DOHH2 (cell line): ENCODE results near the gene GUCY2D.

Experiments
- H3F3A ChIP-seq: fragments of 200-600 bp; sonication (generic), shearing (Covaris generic); 2 replicates; pipeline ENCODE4 v1.6.0; 2016; ENCODE audit warnings: antibody characterized with exemption, mild to moderate bottlenecking; ENCODE audit not compliant: control insufficient read depth, insufficient read depth
- H3K27ac ChIP-seq: fragments of 200-600 bp; sonication (generic); 2 replicates; pipeline ENCODE4 v1.5.1; 2014; ENCODE audit warnings: low read depth, mild to moderate bottlenecking, low read length, moderate library complexity
- H3K27me3 ChIP-seq: fragments of 200-600 bp; sonication (generic); 2 replicates; pipeline ENCODE4 v1.6.1; 2014; ENCODE audit warnings: mild to moderate bottlenecking, low read length, mixed read lengths; ENCODE audit not compliant: control insufficient read depth
- H3K36me3 ChIP-seq: fragments of 200-600 bp; sonication (generic); 2 replicates; pipeline ENCODE4 v1.6.1; 2014; ENCODE audit warnings: mild to moderate bottlenecking, low read length, moderate library complexity, mixed read lengths; ENCODE audit not compliant: control insufficient read depth
- H3K4me1 ChIP-seq: fragments of 200-600 bp; sonication (generic); 2 replicates; pipeline ENCODE4 v1.6.1; 2014; ENCODE audit warnings: mild to moderate bottlenecking, low read length, mixed read lengths; ENCODE audit not compliant: control insufficient read depth
- H3K4me2 ChIP-seq: fragments of 200-600 bp; sonication (generic); 2 replicates; pipeline ENCODE4 v1.6.0; 2014; ENCODE audit warnings: mild to moderate bottlenecking, low read length, moderate library complexity
- H3K4me3 ChIP-seq: fragments of 200-600 bp; sonication (generic); 2 replicates; pipeline ENCODE4 v1.5.1; 2014; ENCODE audit warnings: mild to moderate bottlenecking, low read length, mixed read lengths
- H3K79me2 ChIP-seq: fragments of 200-600 bp; sonication (generic); 2 replicates; pipeline ENCODE4 v1.6.1; 2014; ENCODE audit warnings: mild to moderate bottlenecking, low read length, mixed read lengths; ENCODE audit not compliant: control insufficient read depth
- H3K9me2 ChIP-seq: fragments of 200-600 bp; sonication (generic); replicated peaks from 2 replicates; pipeline ENCODE4 v1.6.1; 2014; ENCODE audit warnings: mild to moderate bottlenecking, low read length, mixed read lengths; ENCODE audit not compliant: control insufficient read depth
- H3K9me3 ChIP-seq: fragments of 200-600 bp; sonication (generic); 2 replicates; pipeline ENCODE4 v1.6.1; 2014; ENCODE audit warnings: antibody characterized with exemption, low read length, mixed read lengths; ENCODE audit not compliant: control insufficient read depth, insufficient read depth
- H4K20me1 ChIP-seq: fragments of 200-600 bp; sonication (generic); 2 replicates; pipeline ENCODE4 v1.6.0; 2014; ENCODE audit warnings: low read depth, mild to moderate bottlenecking, antibody characterized with exemption, low read length, moderate library complexity; ENCODE audit not compliant: control insufficient read depth, insufficient read depth
- EZH2phosphoT487 ChIP-seq: fragments of 200-600 bp; sonication (generic); IDR thresholded peaks from 2 replicates; pipeline ENCODE4 v1.6.1; 2017; ENCODE audit warnings: borderline replicate concordance, mild to moderate bottlenecking, antibody characterized with exemption, low read length, moderate library complexity, mixed read lengths
- TF ChIP-seq, protein P1 (sequence below): fragments of 200-600 bp; sonication (generic); IDR thresholded peaks from one replicate; pipeline ENCODE4 v1.5.1; 2014; ENCODE audit warnings: antibody characterized with exemption, mild to moderate bottlenecking, low read depth, low read length; ENCODE audit not compliant: poor library complexity, severe bottlenecking

GUCY2D gene

DNA sequence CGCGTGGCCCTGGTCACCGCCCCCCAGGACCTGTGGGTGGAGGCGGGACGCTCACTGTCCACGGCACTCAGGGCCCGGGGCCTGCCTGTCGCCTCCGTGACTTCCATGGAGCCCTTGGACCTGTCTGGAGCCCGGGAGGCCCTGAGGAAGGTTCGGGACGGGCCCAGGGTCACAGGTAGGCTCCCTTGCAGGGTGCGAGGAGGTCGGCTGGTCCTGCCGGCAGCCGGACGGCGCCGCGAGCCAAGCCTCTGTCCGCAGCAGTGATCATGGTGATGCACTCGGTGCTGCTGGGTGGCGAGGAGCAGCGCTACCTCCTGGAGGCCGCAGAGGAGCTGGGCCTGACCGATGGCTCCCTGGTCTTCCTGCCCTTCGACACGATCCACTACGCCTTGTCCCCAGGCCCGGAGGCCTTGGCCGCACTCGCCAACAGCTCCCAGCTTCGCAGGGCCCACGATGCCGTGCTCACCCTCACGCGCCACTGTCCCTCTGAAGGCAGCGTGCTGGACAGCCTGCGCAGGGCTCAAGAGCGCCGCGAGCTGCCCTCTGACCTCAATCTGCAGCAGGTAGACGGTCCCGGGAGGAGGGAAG, 1.3 kb downstream of the GUCY2D start:
- H3K27me3 ChIP-seq, result peaks cover 16% of the 10 kb centered on the region
- H4K20me1 ChIP-seq, result no peaks in the 10 kb centered on the region
- no peak overlapping the region for H3K27ac ChIP-seq
- peaks cover 6% of the 10 kb centered on the region; the same call in 1 of the 2 replicates for H3K4me1 ChIP-seq
- no peaks in the 10 kb centered on the region for H3K9me2 ChIP-seq
- no peak overlapping the region for H3K4me3 ChIP-seq
- no peak overlapping the region for H3K4me2 ChIP-seq
- H3K9me3 ChIP-seq, result peaks cover 4% of the 10 kb centered on the region; the same call in 1 of the 2 replicates
- no peak for TF ChIP-seq EZH2phosphoT487
- TF ChIP-seq, protein P1, sequence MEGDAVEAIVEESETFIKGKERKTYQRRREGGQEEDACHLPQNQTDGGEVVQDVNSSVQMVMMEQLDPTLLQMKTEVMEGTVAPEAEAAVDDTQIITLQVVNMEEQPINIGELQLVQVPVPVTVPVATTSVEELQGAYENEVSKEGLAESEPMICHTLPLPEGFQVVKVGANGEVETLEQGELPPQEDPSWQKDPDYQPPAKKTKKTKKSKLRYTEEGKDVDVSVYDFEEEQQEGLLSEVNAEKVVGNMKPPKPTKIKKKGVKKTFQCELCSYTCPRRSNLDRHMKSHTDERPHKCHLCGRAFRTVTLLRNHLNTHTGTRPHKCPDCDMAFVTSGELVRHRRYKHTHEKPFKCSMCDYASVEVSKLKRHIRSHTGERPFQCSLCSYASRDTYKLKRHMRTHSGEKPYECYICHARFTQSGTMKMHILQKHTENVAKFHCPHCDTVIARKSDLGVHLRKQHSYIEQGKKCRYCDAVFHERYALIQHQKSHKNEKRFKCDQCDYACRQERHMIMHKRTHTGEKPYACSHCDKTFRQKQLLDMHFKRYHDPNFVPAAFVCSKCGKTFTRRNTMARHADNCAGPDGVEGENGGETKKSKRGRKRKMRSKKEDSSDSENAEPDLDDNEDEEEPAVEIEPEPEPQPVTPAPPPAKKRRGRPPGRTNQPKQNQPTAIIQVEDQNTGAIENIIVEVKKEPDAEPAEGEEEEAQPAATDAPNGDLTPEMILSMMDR, result no peak
- no peaks in the 10 kb centered on the region for H3K36me3 ChIP-seq
- no peaks in the 10 kb centered on the region for H3K79me2 ChIP-seq
- no peaks in the 10 kb centered on the region for H3F3A ChIP-seq

DNA sequence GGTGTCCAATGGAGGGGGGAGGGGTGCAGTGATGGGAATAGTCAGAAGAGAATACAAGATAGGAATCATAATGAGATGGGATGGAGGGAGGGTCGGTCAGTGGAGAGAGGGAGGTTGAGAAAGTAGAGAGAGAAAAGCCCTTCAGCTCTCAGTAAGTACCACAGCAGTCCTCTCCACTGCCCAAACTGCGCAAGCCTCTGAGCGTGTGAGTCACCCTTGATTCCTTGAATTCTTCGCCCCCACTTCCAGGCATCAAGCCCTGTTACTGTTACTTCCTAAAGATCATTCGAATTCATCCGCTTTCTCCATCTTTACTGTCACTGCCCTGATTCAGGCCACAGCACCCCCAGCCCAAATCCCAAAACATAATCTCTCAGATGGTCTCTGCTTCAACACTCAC, 2.5 kb downstream of the GUCY2D start:
- Histone ChIP-seq H3K9me3 (peaks cover 4% of the 10 kb centered on the region; the same call in 1 of the 2 replicates), H3K4me1 (peaks cover 6% of the 10 kb centered on the region; the same call in 1 of the 2 replicates), H3K27me3 (peaks cover 16% of the 10 kb centered on the region), H3K4me2 (no peak overlapping the region), H3K27ac (no peak overlapping the region), H3K79me2 (no peaks in the 10 kb centered on the region), H4K20me1 (no peaks in the 10 kb centered on the region), H3K9me2 (no peaks in the 10 kb centered on the region), H3K36me3 (no peaks in the 10 kb centered on the region), H3K4me3 (no peak overlapping the region), H3F3A (no peaks in the 10 kb centered on the region)
- TF ChIP-seq, protein P1, result no peak
- no peak for TF ChIP-seq EZH2phosphoT487

DNA sequence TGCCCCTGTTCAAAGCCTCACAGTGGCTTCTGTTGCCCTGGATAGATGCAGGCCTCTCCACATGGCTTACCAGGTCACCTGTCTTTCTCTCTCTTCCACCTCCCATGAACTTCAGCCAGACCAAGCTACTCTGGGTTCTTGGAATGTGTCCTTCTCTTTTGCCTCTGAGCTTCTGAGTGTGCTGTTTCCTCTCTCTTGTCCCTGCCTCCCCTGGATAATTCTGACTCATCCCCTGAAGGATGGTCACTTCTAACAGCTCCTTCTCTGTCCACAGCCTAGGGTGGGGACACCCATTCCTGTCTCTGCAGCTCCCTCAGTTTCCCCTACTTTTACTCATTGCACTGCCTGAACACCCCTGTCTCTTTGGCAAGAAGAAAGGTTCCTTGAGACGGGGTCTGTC, 2.9 kb downstream of the GUCY2D start:
- no peaks in the 10 kb centered on the region for H4K20me1 ChIP-seq
- H3K9me3 ChIP-seq, result peaks cover 4% of the 10 kb centered on the region; the same call in 1 of the 2 replicates
- H3K4me1 ChIP-seq, result peaks cover 6% of the 10 kb centered on the region; the same call in 1 of the 2 replicates
- H3K79me2 ChIP-seq, result no peaks in the 10 kb centered on the region
- no peak overlapping the region for H3K4me3 ChIP-seq
- H3F3A ChIP-seq, result no peaks in the 10 kb centered on the region
- TF ChIP-seq, protein P1, result no peak
- no peak for TF ChIP-seq EZH2phosphoT487
- H3K27ac ChIP-seq, result no peak overlapping the region
- H3K36me3 ChIP-seq, result no peaks in the 10 kb centered on the region
- no peak overlapping the region for H3K4me2 ChIP-seq
- peaks cover 16% of the 10 kb centered on the region for H3K27me3 ChIP-seq
- H3K9me2 ChIP-seq, result no peaks in the 10 kb centered on the region
